Measurements from ENCODE around the gene ZBTB16. TPM values are rescaled to one million over a fixed set of nuclear protein-coding genes. Genes with fewer than 3 reads are reported as not detected.

ZBTB16 gene
- total and polyA plus RNA-seq, 4 donors: 21.4 to 224 (median 102) TPM

- TF ChIP-seq CTCF (IDR thresholded peaks at IDR 0.05; ENCODE audit: control extremely low read depth, extremely low read depth): no peak
- 92 to 93% methylated on average over 9 of the region's 9 CpGs for WGBS, 2 donors
- Histone ChIP-seq H3K9ac (ENCODE audit: insufficient read depth in 1 of 2, low read length in 2 of 2) (no peak overlapping the region), H3K27ac (ENCODE audit: low read depth in 1 of 2, low read length in 1 of 2) (no peak overlapping the region), H3K4me3 (no peak overlapping the region), H3K27me3 (ENCODE audit: control insufficient read depth in 3 of 3, insufficient read depth in 3 of 3, low read length in 2 of 3) (no peaks in the 10 kb centered on the region), H3K9me3 (ENCODE audit: control insufficient read depth in 4 of 4, insufficient read depth in 3 of 4, low read length in 3 of 4) (no peaks in the 10 kb centered on the region), H3K36me3 (ENCODE audit: control insufficient read depth in 4 of 4, insufficient read depth in 4 of 4, low read length in 4 of 4) (peaks cover 0 to 46% (median 11%) of the 10 kb centered on the region in 4 donors), H3K4me1 (ENCODE audit: control insufficient read depth in 5 of 5, insufficient read depth in 5 of 5, low read length in 5 of 5) (peaks cover 0 to 6% (median 0%) of the 10 kb centered on the region in 5 donors)
- DNase-seq: no peak
- ATAC-seq (ENCODE audit: insufficient read depth, low FRiP score): no peak
Measured at GRCh38 chr11:114251815-114252337, 192.4 kb downstream of the ZBTB16 start.

DNA sequence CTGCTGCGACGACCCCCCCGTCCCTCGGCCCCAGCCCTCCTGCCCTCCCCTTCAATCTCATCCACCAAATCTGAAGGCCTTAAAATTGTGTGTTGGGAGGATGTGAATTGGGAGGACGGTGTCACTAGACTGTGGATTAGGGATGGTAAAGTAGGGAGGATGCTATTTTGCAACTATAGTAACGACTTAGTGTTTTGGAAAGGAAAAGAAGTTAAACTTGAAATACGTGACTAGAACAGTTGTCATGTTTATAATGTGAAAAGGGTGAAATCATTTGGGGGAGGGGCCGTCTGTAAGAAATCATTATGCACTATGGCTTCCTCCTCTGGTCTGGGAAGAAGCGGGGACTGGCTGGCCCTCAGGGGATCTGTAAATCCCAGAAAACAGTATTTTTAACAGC, 193.3 kb downstream of the ZBTB16 start:
- ATAC-seq (ENCODE audit: insufficient read depth, low FRiP score) (no peak), DNase-seq (peak in 2 of 3 donors; percentile 66 to 77)
- Histone ChIP-seq H3K4me1 (ENCODE audit: control insufficient read depth in 5 of 5, insufficient read depth in 5 of 5, low read length in 5 of 5) (peaks cover 0 to 13% (median 7%) of the 10 kb centered on the region in 5 donors), H3K27me3 (ENCODE audit: control insufficient read depth in 3 of 3, insufficient read depth in 3 of 3, low read length in 2 of 3) (no peaks in the 10 kb centered on the region), H3K4me3 (no peak overlapping the region), H3K36me3 (ENCODE audit: control insufficient read depth in 4 of 4, insufficient read depth in 4 of 4, low read length in 4 of 4) (peaks cover 0 to 43% (median 8%) of the 10 kb centered on the region in 4 donors), H3K9me3 (ENCODE audit: control insufficient read depth in 4 of 4, insufficient read depth in 3 of 4, low read length in 3 of 4) (no peaks in the 10 kb centered on the region), H3K27ac (ENCODE audit: low read depth in 1 of 2, low read length in 1 of 2) (peak overlapping the region in 1 of 2 donors; percentile 15), H3K9ac (ENCODE audit: insufficient read depth in 1 of 2, low read length in 2 of 2) (no peak overlapping the region)
- TF ChIP-seq CTCF (IDR thresholded peaks at IDR 0.05; ENCODE audit: control extremely low read depth, extremely low read depth): no peak
- 82 to 86% methylated on average over 9 of the region's 9 CpGs for WGBS, 2 donors

DNA sequence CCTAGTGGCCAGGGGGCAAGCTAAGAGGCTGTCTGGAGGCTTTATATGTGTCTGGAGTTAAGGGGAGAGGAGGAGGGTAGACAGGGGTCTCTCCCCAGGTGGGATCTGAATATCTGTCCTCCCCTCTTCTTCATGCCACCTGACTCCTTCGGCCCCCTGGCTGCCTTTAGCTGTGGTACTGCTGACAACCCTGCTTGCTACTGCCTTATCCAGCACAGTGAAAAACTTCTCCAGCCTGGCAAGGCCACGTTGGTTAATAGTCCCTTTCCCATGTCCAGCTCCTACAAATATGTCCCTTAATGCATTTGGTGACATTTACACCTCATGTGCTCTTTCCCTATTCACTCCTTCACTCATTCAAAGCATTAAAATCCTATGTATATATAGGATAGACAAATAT, 194.3 kb downstream of the ZBTB16 start:
- no peak for ATAC-seq (ENCODE audit: insufficient read depth, low FRiP score)
- no peak overlapping the region for H3K27ac ChIP-seq (ENCODE audit: low read depth in 1 of 2, low read length in 1 of 2)

More for the DNA sequence above, 194.3 kb downstream of the ZBTB16 start:
- DNase-seq: no peak
- Histone ChIP-seq H3K36me3 (ENCODE audit: control insufficient read depth in 4 of 4, insufficient read depth in 4 of 4, low read length in 4 of 4) (peaks cover 0 to 38% (median 5%) of the 10 kb centered on the region in 4 donors), H3K9ac (ENCODE audit: insufficient read depth in 1 of 2, low read length in 2 of 2) (no peak overlapping the region), H3K4me3 (no peak overlapping the region), H3K4me1 (ENCODE audit: control insufficient read depth in 5 of 5, insufficient read depth in 5 of 5, low read length in 5 of 5) (peaks cover 0 to 19% (median 13%) of the 10 kb centered on the region in 5 donors), H3K27me3 (ENCODE audit: control insufficient read depth in 3 of 3, insufficient read depth in 3 of 3, low read length in 2 of 3) (no peaks in the 10 kb centered on the region), H3K9me3 (ENCODE audit: control insufficient read depth in 4 of 4, insufficient read depth in 3 of 4, low read length in 3 of 4) (no peaks in the 10 kb centered on the region)
- TF ChIP-seq CTCF (IDR thresholded peaks at IDR 0.05; ENCODE audit: control extremely low read depth, extremely low read depth): no peak
- 86 to 90% methylated on average over 2 of the region's 2 CpGs for WGBS, 2 donors
